GM12874 (cell line): ENCODE results near the gene TSPO2.

Experiments used
- CTCF ChIP-seq: IDR thresholded peaks from 2 replicates; pipeline ENCODE4 v1.5.1; 2011; ENCODE audit warnings: low read depth, mild to moderate bottlenecking, control low read depth, low read length, moderate library complexity; ENCODE audit not compliant: insufficient read depth

The TSPO2 gene

DNA sequence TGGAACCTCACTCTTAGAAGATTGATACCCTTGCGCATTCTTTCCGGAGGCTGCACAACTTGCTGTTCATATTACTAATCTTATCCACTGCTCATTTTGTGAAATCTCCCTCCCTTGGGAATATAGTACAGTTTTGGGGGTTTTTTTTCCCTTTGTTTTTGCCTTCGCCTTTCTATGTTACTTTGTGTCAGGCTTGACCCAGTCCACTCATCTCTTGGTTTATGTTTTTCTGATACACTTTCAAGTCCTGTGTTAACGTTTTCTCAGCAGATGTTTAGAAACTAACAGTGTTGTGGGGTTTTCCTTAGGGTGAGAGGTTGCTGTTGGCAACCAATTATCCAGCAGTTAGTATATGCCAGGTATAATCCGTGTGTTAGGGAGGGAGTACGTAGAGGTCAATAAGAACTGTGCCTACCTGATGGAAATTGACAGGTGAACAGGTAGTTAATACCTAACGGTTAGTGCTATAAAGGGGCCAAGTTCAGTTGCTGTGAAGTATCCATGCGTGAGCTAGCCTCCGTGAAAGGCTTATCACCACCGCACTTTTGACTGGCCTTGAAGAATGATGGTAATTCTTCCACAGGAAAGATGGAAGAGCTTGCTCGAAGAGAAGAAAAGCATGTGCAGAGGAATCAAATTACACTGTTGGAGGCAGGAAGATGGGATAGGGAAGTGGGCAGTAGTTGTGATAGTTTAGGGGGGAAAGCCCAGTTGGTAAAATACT is 31.9 kb downstream of the TSPO2 start:
- TF ChIP-seq CTCF = no peak

DNA sequence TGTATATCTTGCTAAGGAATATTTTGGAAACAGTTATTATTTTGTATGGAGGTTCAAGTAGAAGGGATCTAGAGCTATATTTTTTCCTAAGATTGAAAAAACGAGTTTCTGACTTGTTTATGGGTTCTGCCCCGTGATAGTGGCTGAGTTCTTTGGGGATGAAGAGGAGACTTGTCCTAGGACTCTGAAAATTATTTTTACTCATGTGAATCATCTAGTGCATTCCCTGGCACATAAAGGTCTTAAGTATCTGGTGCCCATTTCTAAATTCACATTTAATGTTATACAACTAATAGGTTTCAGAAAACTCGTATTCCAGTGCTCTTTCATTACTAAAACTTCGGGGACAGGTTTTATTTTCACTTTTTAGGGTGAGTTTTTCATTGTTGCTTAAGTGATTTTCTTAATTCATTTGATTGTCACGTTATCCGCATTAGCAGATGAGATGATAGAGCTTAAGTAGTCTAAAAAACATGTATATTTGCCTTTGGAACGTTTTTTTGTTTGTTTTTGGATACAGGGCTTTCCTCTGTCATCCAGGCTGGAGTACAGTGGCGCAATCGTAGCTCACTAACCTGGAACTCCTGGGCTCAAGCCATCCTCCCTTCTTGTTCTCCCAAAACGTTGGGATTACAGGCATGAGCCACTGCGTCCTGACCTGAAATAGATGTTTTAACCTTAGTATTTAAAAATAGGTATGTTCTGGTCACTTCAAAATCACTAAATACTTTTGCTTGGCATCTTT is 32.6 kb downstream of the TSPO2 start:
- TF ChIP-seq CTCF = no peak

- TF ChIP-seq CTCF = no peak
Observed at GRCh38 chr6:41075651-41076626, 33.7 kb downstream of the TSPO2 start.

- TF ChIP-seq CTCF = no peak
Observed at GRCh38 chr6:41077536-41077935, 35.3 kb downstream of the TSPO2 start.

DNA sequence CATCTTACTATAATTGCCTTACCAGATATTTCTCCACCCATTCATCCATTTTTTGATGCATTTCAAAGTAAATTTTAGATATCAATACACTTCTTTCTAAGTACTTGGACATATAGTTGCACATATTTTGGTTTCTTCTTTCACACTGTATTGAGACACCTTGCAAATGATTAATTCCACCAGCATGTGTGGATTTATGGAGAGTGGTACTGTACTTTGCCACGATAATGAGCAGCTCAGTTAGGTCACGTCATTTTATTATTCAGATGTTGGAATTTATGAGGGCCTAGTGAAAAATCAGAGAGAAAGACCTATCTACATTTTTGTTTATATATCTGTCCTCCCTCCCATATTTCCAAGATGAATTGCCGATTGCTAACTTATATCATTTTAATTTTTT is 35.8 kb downstream of the TSPO2 start:
- no peak for TF ChIP-seq CTCF

- TF ChIP-seq CTCF = no peak
Observed at GRCh38 chr6:41079080-41079479, 36.8 kb downstream of the TSPO2 start.

GRCh38 chr6:41080621-41081020 is 38.4 kb downstream of the TSPO2 start:
- TF ChIP-seq CTCF = no peak
